GM19468 (cell line): ENCODE measurements around the gene WDPCP.
"Not testable (repeated sequence)": the region's sequence is repeated elsewhere in the genome, so short reads cannot be mapped to it uniquely, and the experiment has no call there.

Source experiments
- ATAC-seq: cut with Tn5 transposase; IDR thresholded peaks from one replicate; pipeline ENCODE4 v1.9.1; 2021; ENCODE audit warnings: mild to moderate bottlenecking, moderate library complexity, moderate number of reproducible peaks; ENCODE audit not compliant: unreplicated experiment; ENCODE audit errors: extremely low read depth

The WDPCP gene

DNA sequence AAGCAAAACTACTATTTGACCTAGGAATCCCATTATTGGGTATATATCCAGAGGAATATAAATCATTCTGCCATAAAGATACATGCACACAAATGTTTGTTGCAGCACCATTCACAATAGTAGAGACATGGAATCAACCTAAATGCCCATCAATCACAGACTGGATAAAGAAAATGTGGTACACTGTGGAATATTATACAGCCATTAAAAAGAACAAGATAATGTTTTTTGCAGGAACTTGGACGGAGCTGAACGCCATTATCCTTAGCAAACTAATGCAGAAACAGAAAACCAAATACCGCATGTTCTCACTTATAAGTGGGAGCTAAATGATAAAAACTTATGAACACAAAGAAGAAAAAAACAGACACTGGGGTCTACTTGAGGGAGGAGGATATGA, 185.4 kb downstream of the WDPCP start:
- ATAC-seq, result not testable (repeated sequence)

GRCh38 chr2:63399156-63399555, 189.1 kb downstream of the WDPCP start:
- ATAC-seq, result no peak

DNA sequence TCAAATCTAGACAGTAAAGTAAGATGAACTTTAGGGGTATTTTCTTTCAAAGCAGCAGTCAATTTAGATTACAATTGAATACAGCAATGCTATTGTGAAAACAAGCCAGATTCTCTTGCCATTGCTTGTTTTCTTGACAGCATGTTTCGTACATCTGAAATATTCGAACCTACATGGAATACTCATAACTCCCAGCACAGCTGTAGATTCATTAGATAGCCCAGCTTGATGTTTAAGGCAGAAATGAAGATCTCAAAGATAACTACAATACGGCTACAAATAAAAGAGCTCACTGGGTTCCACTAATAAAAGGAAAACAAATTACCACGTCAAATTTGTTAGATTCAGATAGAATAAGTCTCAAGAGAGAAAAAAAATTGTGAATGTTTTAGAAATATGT, 208.8 kb downstream of the WDPCP start:
- no peak for ATAC-seq

GRCh38 chr2:63378589-63378988, 209.7 kb downstream of the WDPCP start:
- ATAC-seq, result no peak

- ATAC-seq, result no peak
These were observed 213.9 kb downstream of the WDPCP start for GRCh38 chr2:63374341-63374740.

- no peak for ATAC-seq
These were observed 215.7 kb downstream of the WDPCP start for GRCh38 chr2:63372549-63372948.

- ATAC-seq, result no peak
These were observed 219.1 kb downstream of the WDPCP start for GRCh38 chr2:63369146-63369545.

DNA sequence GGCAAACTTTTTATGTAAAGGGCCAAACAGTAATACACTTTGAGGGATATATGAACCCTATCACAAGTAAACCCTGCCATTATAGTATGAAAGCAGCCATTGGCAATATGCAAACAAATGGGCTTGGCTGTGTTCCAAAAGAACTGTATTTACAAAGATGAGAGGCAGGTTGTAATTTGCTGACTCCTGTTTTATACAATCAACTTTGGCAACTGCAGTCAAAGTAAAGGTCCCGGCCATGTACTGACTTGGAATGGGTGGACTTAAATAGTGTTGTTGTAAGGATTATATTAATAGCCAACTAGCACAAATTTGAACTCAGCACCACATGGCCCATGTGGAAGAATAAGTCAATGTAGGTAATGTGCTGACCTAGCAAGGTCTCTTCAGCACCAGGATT, 223.4 kb downstream of the WDPCP start:
- ATAC-seq, result no peak

GRCh38 chr2:63357722-63358121, 230.6 kb downstream of the WDPCP start:
- ATAC-seq, result not testable (repeated sequence)

DNA sequence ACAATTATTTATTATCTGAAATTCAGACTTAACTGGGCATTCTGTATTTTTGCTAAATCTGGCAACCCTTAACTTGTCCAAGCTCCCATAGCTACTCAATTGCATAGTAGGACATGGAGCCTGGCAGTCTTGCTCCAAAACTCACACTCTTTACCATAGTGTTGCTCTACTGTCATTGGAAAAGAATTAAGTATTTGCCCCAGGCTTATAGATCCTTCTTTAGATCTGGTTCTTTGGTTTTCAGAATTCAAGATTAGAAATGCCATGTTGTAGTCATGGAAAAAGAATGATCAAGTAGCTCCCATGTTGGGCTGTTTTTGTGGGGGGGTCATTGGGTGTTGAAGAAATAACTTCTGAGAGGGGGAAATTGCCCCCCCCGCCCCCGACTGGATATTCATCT, 240.9 kb downstream of the WDPCP start:
- no peak for ATAC-seq

GRCh38 chr2:63346411-63346810, 241.9 kb downstream of the WDPCP start:
- no peak for ATAC-seq

DNA sequence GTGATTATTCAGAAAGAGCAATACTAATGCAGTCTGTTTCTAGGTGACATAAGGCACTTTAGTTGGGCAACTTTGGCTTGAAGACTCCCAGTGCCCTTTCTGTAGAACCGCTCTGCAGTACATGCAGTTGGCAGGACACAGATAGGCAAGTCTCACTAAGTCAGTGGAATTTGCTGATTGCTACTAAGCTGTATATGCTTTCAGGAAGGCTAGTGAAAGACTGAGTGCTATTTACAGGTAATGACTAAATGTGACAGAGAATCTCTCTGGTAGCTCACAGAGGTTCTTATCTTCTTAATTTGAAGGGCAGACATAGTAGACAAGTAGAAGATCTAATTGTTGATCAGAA, 243.0 kb downstream of the WDPCP start:
- ATAC-seq, result no peak

DNA sequence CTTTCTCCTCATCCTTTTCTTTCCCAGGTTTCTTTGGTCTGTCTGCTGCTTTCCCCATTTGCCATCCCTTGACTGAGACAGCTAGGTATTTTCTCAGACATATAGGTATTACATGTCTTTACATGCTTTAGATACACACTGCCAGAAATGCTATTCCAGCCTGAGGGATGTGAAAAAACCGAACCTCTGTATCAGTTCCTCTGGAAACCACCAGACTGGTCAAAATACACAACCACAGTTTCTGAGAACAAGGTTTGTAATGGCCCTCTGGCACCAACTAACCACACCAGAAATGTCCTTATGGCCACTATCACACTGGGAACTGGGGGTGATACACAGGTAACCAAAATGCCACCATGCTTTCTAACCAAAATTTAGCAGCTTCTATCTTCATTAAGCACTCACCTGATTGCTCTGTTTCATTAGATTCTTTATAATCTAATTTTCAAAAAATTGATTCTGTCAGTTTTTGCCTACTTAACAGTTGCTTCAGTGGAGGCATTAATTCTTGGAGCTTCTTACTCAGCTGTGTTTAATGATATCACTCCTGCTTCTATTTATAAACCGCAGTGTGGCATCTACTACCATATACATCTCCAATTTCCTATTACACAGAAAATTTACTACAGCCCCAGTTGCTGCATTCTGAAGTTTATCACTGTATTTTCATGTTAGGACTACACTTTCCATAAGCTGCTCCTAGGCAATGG, 243.5 kb downstream of the WDPCP start:
- ATAC-seq, result no peak

GRCh38 chr2:63343397-63344109, 244.7 kb downstream of the WDPCP start:
- no peak for ATAC-seq

DNA sequence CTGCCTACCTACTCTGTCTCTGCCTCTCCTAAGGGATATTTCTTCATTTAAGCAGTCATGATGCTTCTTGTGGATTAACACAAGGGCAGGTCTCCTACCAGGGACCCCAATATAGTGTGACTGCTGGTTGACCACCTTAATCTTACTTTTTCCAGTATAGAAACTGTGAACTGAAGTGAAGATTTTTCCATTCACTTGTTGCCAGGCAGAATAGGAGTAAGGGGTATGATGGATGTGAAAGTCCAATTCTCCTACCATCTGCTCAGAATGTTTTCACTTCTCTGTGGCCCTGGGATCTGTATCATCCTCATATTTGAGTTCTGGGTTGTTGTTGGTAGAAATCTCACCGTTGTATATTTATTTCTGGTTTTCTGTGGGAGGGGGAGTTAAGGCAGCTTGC, 247.8 kb downstream of the WDPCP start:
- no peak for ATAC-seq

DNA sequence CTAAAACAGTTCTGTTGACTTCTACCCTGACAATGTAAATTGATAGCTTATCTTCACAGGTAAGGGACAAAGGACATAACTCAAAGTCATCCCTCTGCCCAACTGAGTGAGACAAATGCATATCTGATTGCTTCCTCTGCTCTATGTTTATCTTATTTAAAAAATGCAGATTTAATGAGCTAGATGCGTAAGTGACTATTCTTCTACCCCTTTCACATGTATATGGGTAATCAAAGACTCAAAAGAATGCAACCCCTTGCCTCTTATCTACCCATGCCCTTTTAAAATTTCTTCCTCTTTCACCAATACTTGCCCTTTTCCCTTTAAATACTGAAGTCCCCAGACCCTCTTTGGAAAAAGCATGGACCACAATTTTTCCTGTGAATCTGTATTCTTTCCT, 253.4 kb downstream of the WDPCP start:
- ATAC-seq, result no peak

DNA sequence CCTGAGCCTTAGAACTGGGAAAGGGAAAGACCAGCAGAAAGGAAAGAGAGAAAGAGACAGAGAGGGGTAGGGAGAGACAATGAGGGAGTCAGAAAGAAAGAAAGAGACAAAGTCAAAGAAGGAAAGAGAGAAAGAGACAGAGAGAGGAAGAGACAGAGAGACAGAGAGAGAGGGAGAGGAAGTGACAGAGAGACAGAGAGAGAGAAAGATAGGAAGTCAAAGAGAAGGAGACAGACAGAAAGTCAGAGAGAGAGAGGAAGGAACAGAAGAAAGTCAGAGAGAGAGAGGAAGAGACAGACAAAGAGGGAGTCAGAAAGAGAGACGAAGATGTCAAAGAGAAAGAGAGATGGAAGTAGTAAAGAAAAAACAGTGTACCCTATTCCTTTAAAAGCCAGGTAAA, 261.8 kb downstream of the WDPCP start:
- no peak for ATAC-seq

DNA sequence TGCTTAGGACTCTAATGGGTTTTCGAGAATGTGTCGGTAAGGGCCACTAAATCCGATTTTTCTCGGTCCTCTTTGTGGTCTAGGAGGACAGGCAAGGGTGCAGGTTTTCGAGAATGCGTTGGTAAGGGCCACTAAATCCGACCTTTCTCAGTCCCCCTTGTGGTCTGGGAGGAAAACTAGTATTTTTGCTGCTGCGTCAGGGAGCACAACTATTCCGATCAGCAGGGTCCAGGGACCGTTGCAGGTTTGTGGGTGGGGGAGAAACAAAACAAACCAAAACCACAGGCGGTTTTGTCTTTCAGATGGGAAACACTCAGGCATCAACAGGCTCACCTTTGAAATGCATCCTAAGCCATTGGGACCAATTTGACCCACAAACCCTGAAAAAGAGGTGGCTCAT, 264.6 kb downstream of the WDPCP start:
- not testable (repeated sequence) for ATAC-seq

DNA sequence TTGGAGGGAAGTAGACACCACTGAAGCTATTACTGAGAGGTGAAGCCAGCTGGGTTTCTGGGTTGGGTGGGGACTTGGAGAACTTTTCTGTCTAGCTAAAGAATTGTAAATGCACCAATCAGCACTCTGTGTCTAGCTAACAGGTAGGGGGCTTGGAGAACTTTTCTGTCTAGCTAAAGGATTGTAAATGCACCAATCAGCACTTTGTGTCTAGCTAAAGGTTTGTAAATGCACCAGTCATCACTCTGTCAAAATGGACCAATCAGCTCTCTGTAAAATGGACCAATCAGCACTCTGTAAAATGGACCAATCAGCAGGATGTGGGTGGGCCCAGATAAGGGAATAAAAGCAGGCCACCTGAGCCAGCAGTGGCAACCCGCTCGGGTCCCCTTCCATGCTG, 266.3 kb downstream of the WDPCP start:
- not testable (repeated sequence) for ATAC-seq

DNA sequence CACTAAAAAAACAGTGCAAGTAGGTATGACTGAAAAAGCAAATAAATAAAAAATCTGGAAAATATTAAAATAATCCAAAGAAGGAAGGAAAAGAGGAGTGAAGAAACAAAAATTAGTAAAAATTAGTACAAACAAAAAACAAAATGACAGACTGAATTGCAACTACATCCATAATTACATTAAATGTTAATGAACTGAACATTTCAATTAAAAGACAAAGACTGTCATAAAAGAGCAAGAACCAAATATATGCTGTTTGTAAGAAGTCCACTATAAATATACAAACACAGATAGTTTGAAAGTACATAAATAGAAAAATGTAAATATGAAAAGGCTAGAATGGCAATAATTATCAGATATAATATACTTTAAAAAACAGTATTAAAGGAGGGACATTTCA, 267.6 kb downstream of the WDPCP start:
- ATAC-seq, result no peak

DNA sequence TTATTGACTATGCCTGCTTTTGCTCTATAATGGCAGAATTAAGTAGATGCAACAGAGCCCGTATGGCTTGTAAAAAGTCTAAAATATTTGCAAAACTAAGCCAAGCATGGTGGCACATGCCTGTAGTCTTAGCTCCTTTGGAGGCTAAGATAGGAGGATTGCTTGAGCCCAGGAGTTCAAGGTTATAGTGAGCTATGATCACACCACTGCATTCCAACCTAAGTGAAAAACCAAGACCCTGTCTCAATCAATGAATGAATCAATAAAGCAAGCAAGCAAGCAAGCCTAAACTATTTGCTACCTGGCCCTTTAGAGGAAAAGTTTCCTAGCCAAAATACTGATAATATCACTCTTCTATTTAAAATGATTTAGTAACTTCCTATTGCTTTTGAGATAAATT, 277.7 kb downstream of the WDPCP start:
- no peak for ATAC-seq

DNA sequence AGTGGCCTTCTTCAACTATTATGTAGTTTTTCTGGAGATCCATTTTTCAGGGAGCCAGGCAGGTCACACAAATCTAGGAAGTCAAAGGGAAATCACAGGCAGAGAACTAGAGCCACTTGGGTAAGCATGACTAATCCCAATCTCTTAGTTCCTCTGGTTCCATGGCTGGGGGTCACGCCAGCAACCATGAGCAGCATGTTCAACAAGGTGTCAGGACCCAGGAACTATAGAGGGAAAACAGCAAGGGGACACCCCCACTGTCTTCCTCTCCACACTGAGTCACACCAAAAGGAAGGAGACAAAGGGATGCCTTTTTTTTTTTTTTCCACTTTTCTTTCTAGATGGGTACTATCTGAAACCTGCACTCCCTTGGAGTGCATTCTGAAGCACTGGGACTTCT, 286.8 kb downstream of the WDPCP start:
- no peak for ATAC-seq
